Activated CD4-positive, alpha-beta T cell treated with anti-CD3 and anti-CD28 coated beads for 4 hours (primary cell): ENCODE measurements around the gene COL4A1.

ENCODE experiments used
- DNase-seq, 2 donors: peaks; one replicate each; pipeline ENCODE4 v3.0.0-alpha.2; 2020

The COL4A1 gene

GRCh38 chr13:110102053-110102452 is 204.9 kb downstream of the COL4A1 start:
- DNase-seq: no peak

GRCh38 chr13:110099922-110100321 is 207.0 kb downstream of the COL4A1 start:
- DNase-seq: no peak
